Measurements from ENCODE around the gene HNF1A. TPM values are rescaled to one million over a fixed set of nuclear protein-coding genes. Genes with fewer than 3 reads are reported as not detected.

The HNF1A gene
- total RNA-seq, 4 donors from 2014 or later: not detected

GRCh38 chr12:120936197-120936596 is 42.1 kb upstream of the HNF1A start:
- no peak for TF ChIP-seq CTCF (IDR thresholded peaks at IDR 0.05; ENCODE audit: low read depth)

GRCh38 chr12:120938496-120938895 is 39.8 kb upstream of the HNF1A start:
- no peak for TF ChIP-seq CTCF (IDR thresholded peaks at IDR 0.05; ENCODE audit: low read depth)

- TF ChIP-seq CTCF (IDR thresholded peaks at IDR 0.05; ENCODE audit: low read depth): no peak
Measured at GRCh38 chr12:120939523-120939922, 38.8 kb upstream of the HNF1A start.

GRCh38 chr12:120940006-120940405 is 38.3 kb upstream of the HNF1A start:
- no peak for TF ChIP-seq CTCF (IDR thresholded peaks at IDR 0.05; ENCODE audit: low read depth)

- no peak for TF ChIP-seq CTCF (IDR thresholded peaks at IDR 0.05; ENCODE audit: low read depth)
Measured at GRCh38 chr12:120940799-120941198, 37.5 kb upstream of the HNF1A start.

- TF ChIP-seq CTCF (IDR thresholded peaks at IDR 0.05; ENCODE audit: low read depth): no peak
Measured at GRCh38 chr12:120941412-120941811, 36.9 kb upstream of the HNF1A start.

GRCh38 chr12:120941846-120942405 is 36.4 kb upstream of the HNF1A start:
- no peak for TF ChIP-seq CTCF (IDR thresholded peaks at IDR 0.05; ENCODE audit: low read depth)

Measured in subcutaneous adipose tissue (tissue), 4 donors.